ENCODE measurements around the gene C3orf38.
"Not testable (repeated sequence)": the region's sequence is repeated elsewhere in the genome, so short reads cannot be mapped to it uniquely, and the experiment has no call there.

C3orf38 gene

GRCh38 chr3:88152841-88153240, 3.1 kb downstream of the C3orf38 start:
- DNase-seq (ENCODE audit: low read depth in 2 of 2): no peak

GRCh38 chr3:88166419-88166971, 16.7 kb downstream of the C3orf38 start:
- no peak for DNase-seq (ENCODE audit: low read depth in 2 of 2)

GRCh38 chr3:88167173-88167572, 17.4 kb downstream of the C3orf38 start:
- no peak for DNase-seq (ENCODE audit: low read depth in 2 of 2)

GRCh38 chr3:88167704-88168103, 17.9 kb downstream of the C3orf38 start:
- no peak for DNase-seq (ENCODE audit: low read depth in 2 of 2)

GRCh38 chr3:88168171-88168570, 18.4 kb downstream of the C3orf38 start:
- DNase-seq (ENCODE audit: low read depth in 2 of 2): no peak

- DNase-seq (ENCODE audit: low read depth in 2 of 2): no peak
These were observed 30.7 kb downstream of the C3orf38 start for GRCh38 chr3:88180398-88180999.

- not testable (repeated sequence) for DNase-seq (ENCODE audit: low read depth in 2 of 2)
These were observed 32.6 kb downstream of the C3orf38 start for GRCh38 chr3:88182165-88182918.

GRCh38 chr3:88188436-88188835, 38.7 kb downstream of the C3orf38 start:
- DNase-seq (ENCODE audit: low read depth in 2 of 2): no peak

GRCh38 chr3:88189361-88189810, 39.6 kb downstream of the C3orf38 start:
- DNase-seq (ENCODE audit: low read depth in 2 of 2): no peak

- no peak for DNase-seq (ENCODE audit: low read depth in 2 of 2)
These were observed 42.2 kb downstream of the C3orf38 start for GRCh38 chr3:88191872-88192409.

GRCh38 chr3:88192631-88193030, 42.9 kb downstream of the C3orf38 start:
- DNase-seq (ENCODE audit: low read depth in 2 of 2): no peak

- DNase-seq (ENCODE audit: low read depth in 2 of 2): peak in 1 of 2 donors; percentile 6
These were observed 46.2 kb downstream of the C3orf38 start for GRCh38 chr3:88195951-88196434.

- no peak for DNase-seq (ENCODE audit: low read depth in 2 of 2)
These were observed 48.4 kb downstream of the C3orf38 start for GRCh38 chr3:88198121-88198520.

- peak; percentile 14 to 45 for DNase-seq (ENCODE audit: low read depth in 2 of 2)
These were observed 53.9 kb downstream of the C3orf38 start for GRCh38 chr3:88203642-88204055.
